ENCODE results near the gene KCNJ16.

The KCNJ16 gene

GRCh38 chr17:70086516-70086915, 11.5 kb downstream of the KCNJ16 start:
- DNase-seq (ENCODE audit: low spot score) = no peak
- WGBS, 2 donors (ENCODE audit: extremely low coverage in 2 of 2, insufficient read length in 2 of 2, insufficient replicate concordance in 1 of 2) = no CpG with 5 or more reads among the region's 2 CpGs
- no peak overlapping the region for H3K18ac ChIP-seq (ENCODE audit: low read length)
- H2BK12ac ChIP-seq (ENCODE audit: low read length) = no peak overlapping the region
- no peak overlapping the region for H2AFZ ChIP-seq (ENCODE audit: low read length)
- H4K8ac ChIP-seq (ENCODE audit: low read depth, low read length) = no peak overlapping the region
- no peak overlapping the region for H3K4ac ChIP-seq (ENCODE audit: low read length)
- no peak overlapping the region for H2AK5ac ChIP-seq (ENCODE audit: low read depth, low read length)
- H3K9me3 ChIP-seq (replicated peaks in 1 of 2; ENCODE audit: control insufficient read depth in 2 of 2, insufficient read depth in 1 of 2, low read depth in 1 of 2, low read length in 2 of 2) = peaks cover 0 to 6% of the 10 kb centered on the region in 2 donors
- H2BK120ac ChIP-seq (ENCODE audit: low read depth, low read length) = no peak overlapping the region
- H3K79me1 ChIP-seq (ENCODE audit: low read depth, low read length) = no peaks in the 10 kb centered on the region
- no peak overlapping the region for H4K91ac ChIP-seq (ENCODE audit: low read depth, low read length, poor library complexity)
- no peak overlapping the region for H3K9ac ChIP-seq (ENCODE audit: low read depth, low read length, poor library complexity)
- H3K4me2 ChIP-seq (ENCODE audit: insufficient read depth, low read length, poor library complexity, severe bottlenecking) = no peak overlapping the region
- no peaks in the 10 kb centered on the region for H3K36me3 ChIP-seq (replicated peaks in 1 of 2; ENCODE audit: control insufficient read depth in 2 of 2, insufficient read depth in 2 of 2, low read length in 2 of 2)
- no peak overlapping the region for H3K27ac ChIP-seq (replicated peaks; ENCODE audit: low read length)
- H3K27me3 ChIP-seq (ENCODE audit: control insufficient read depth in 3 of 3, insufficient read depth in 3 of 3, low read depth in 1 of 3, low read length in 3 of 3) = no peaks in the 10 kb centered on the region
- H2BK15ac ChIP-seq (ENCODE audit: low read length) = no peak overlapping the region
- H3K4me1 ChIP-seq (ENCODE audit: control insufficient read depth in 2 of 2, insufficient read depth in 1 of 2, low read depth in 1 of 2, low read length in 2 of 2) = no peaks in the 10 kb centered on the region
- H3K23ac ChIP-seq (ENCODE audit: low read depth, low read length, poor library complexity) = no peak overlapping the region
- H3K14ac ChIP-seq (ENCODE audit: low read length) = no peak overlapping the region
- H2BK5ac ChIP-seq (ENCODE audit: low read length) = no peak overlapping the region
- H3K4me3 ChIP-seq (ENCODE audit: low read length in 2 of 2) = no peak overlapping the region

DNA sequence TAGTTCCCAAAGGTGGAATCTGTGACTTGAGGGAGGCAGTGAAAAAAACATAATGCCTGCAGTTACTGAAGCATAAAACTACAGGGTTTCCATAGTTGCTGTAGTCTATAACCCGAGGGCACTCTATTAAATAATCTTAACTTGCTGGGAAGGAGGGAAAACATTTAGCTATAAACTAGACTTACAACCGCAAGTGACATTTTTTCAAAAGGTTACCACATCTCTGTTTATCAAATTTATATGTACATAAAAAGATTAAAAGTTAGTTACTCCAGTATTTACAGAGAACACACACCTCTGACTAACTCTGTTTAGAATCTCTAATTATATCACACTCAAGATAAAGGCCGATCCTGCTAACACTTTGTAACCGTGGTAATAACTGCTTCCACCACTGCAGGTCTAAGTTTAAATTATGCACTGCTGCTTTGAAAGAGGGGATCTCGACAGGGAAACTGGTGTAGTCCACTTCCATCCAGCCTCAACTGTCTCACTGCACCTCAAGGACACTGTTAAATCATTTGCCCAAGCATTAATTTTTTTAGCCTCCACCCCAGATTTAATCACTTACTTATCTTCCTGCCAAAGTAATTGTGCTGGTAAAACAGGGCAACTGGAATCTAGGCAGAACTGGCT, 14.6 kb downstream of the KCNJ16 start:
- H3K36me3 ChIP-seq (replicated peaks in 1 of 2; ENCODE audit: control insufficient read depth in 2 of 2, insufficient read depth in 2 of 2, low read length in 2 of 2) = no peaks in the 10 kb centered on the region
- no CpG with 5 or more reads among the region's 5 CpGs for WGBS, 2 donors (ENCODE audit: extremely low coverage in 2 of 2, insufficient read length in 2 of 2, insufficient replicate concordance in 1 of 2)
- no peak overlapping the region for H2BK5ac ChIP-seq (ENCODE audit: low read length)
- H3K14ac ChIP-seq (ENCODE audit: low read length) = no peak overlapping the region
- no peak overlapping the region for H4K8ac ChIP-seq (ENCODE audit: low read depth, low read length)
- DNase-seq (ENCODE audit: low spot score) = no peak
- no peak overlapping the region for H2BK15ac ChIP-seq (ENCODE audit: low read length)
- H3K4ac ChIP-seq (ENCODE audit: low read length) = no peak overlapping the region
- no peaks in the 10 kb centered on the region for H3K27me3 ChIP-seq (ENCODE audit: control insufficient read depth in 3 of 3, insufficient read depth in 3 of 3, low read depth in 1 of 3, low read length in 3 of 3)
- H3K23ac ChIP-seq (ENCODE audit: low read depth, low read length, poor library complexity) = no peak overlapping the region
- no peak overlapping the region for H3K4me2 ChIP-seq (ENCODE audit: insufficient read depth, low read length, poor library complexity, severe bottlenecking)
- H2AFZ ChIP-seq (ENCODE audit: low read length) = peak overlapping the region; percentile 67
- no peak overlapping the region for H3K27ac ChIP-seq (replicated peaks; ENCODE audit: low read length)
- no peak overlapping the region for H2BK120ac ChIP-seq (ENCODE audit: low read depth, low read length)
- no peak overlapping the region for H2BK12ac ChIP-seq (ENCODE audit: low read length)
- H3K4me3 ChIP-seq (ENCODE audit: low read length in 2 of 2) = no peak overlapping the region
- no peak overlapping the region for H2AK5ac ChIP-seq (ENCODE audit: low read depth, low read length)
- H3K9me3 ChIP-seq (replicated peaks in 1 of 2; ENCODE audit: control insufficient read depth in 2 of 2, insufficient read depth in 1 of 2, low read depth in 1 of 2, low read length in 2 of 2) = peaks cover 0 to 6% of the 10 kb centered on the region in 2 donors
- no peak overlapping the region for H3K9ac ChIP-seq (ENCODE audit: low read depth, low read length, poor library complexity)
- H3K18ac ChIP-seq (ENCODE audit: low read length) = no peak overlapping the region
- H4K91ac ChIP-seq (ENCODE audit: low read depth, low read length, poor library complexity) = no peak overlapping the region
- H3K79me1 ChIP-seq (ENCODE audit: low read depth, low read length) = no peaks in the 10 kb centered on the region
- H3K4me1 ChIP-seq (ENCODE audit: control insufficient read depth in 2 of 2, insufficient read depth in 1 of 2, low read depth in 1 of 2, low read length in 2 of 2) = no peaks in the 10 kb centered on the region

- no peak overlapping the region for H3K4me3 ChIP-seq (ENCODE audit: low read length in 2 of 2)
- H3K27me3 ChIP-seq (ENCODE audit: control insufficient read depth in 3 of 3, insufficient read depth in 3 of 3, low read depth in 1 of 3, low read length in 3 of 3) = no peaks in the 10 kb centered on the region
- H4K8ac ChIP-seq (ENCODE audit: low read depth, low read length) = no peak overlapping the region
- H3K4ac ChIP-seq (ENCODE audit: low read length) = no peak overlapping the region
- no peak overlapping the region for H2BK120ac ChIP-seq (ENCODE audit: low read depth, low read length)
- no peak overlapping the region for H2BK15ac ChIP-seq (ENCODE audit: low read length)
- no peak overlapping the region for H2AFZ ChIP-seq (ENCODE audit: low read length)
- no peak overlapping the region for H4K91ac ChIP-seq (ENCODE audit: low read depth, low read length, poor library complexity)
- DNase-seq (ENCODE audit: low spot score) = no peak
- no peak overlapping the region for H3K4me2 ChIP-seq (ENCODE audit: insufficient read depth, low read length, poor library complexity, severe bottlenecking)
- no CpG with 5 or more reads among the region's 2 CpGs for WGBS, 2 donors (ENCODE audit: extremely low coverage in 2 of 2, insufficient read length in 2 of 2, insufficient replicate concordance in 1 of 2)
- H3K79me1 ChIP-seq (ENCODE audit: low read depth, low read length) = no peaks in the 10 kb centered on the region
- no peak overlapping the region for H2BK5ac ChIP-seq (ENCODE audit: low read length)
- H3K27ac ChIP-seq (replicated peaks; ENCODE audit: low read length) = no peak overlapping the region
- H2BK12ac ChIP-seq (ENCODE audit: low read length) = no peak overlapping the region
- H2AK5ac ChIP-seq (ENCODE audit: low read depth, low read length) = no peak overlapping the region
- no peak overlapping the region for H3K18ac ChIP-seq (ENCODE audit: low read length)
- no peaks in the 10 kb centered on the region for H3K4me1 ChIP-seq (ENCODE audit: control insufficient read depth in 2 of 2, insufficient read depth in 1 of 2, low read depth in 1 of 2, low read length in 2 of 2)
- H3K36me3 ChIP-seq (replicated peaks in 1 of 2; ENCODE audit: control insufficient read depth in 2 of 2, insufficient read depth in 2 of 2, low read length in 2 of 2) = no peaks in the 10 kb centered on the region
- no peak overlapping the region for H3K14ac ChIP-seq (ENCODE audit: low read length)
- peaks cover 0 to 6% of the 10 kb centered on the region in 2 donors for H3K9me3 ChIP-seq (replicated peaks in 1 of 2; ENCODE audit: control insufficient read depth in 2 of 2, insufficient read depth in 1 of 2, low read depth in 1 of 2, low read length in 2 of 2)
- no peak overlapping the region for H3K9ac ChIP-seq (ENCODE audit: low read depth, low read length, poor library complexity)
- no peak overlapping the region for H3K23ac ChIP-seq (ENCODE audit: low read depth, low read length, poor library complexity)
These were observed 16.1 kb downstream of the KCNJ16 start for GRCh38 chr17:70091005-70091568.

- no peak overlapping the region for H2BK15ac ChIP-seq (ENCODE audit: low read length)
- no peak overlapping the region for H3K23ac ChIP-seq (ENCODE audit: low read depth, low read length, poor library complexity)
- no peak overlapping the region for H3K4me2 ChIP-seq (ENCODE audit: insufficient read depth, low read length, poor library complexity, severe bottlenecking)
- no peak overlapping the region for H3K14ac ChIP-seq (ENCODE audit: low read length)
- H2BK5ac ChIP-seq (ENCODE audit: low read length) = no peak overlapping the region
- no peak overlapping the region for H2AK5ac ChIP-seq (ENCODE audit: low read depth, low read length)
- H3K9ac ChIP-seq (ENCODE audit: low read depth, low read length, poor library complexity) = no peak overlapping the region
- H3K4ac ChIP-seq (ENCODE audit: low read length) = no peak overlapping the region
- H3K36me3 ChIP-seq (replicated peaks in 1 of 2; ENCODE audit: control insufficient read depth in 2 of 2, insufficient read depth in 2 of 2, low read length in 2 of 2) = no peaks in the 10 kb centered on the region
- no peak overlapping the region for H4K8ac ChIP-seq (ENCODE audit: low read depth, low read length)
- H2AFZ ChIP-seq (ENCODE audit: low read length) = no peak overlapping the region
- WGBS, 2 donors (ENCODE audit: extremely low coverage in 2 of 2, insufficient read length in 2 of 2, insufficient replicate concordance in 1 of 2) = no CpG with 5 or more reads among the region's 1 CpG
- no peak overlapping the region for H3K18ac ChIP-seq (ENCODE audit: low read length)
- H2BK120ac ChIP-seq (ENCODE audit: low read depth, low read length) = no peak overlapping the region
- no peak overlapping the region for H3K27ac ChIP-seq (replicated peaks; ENCODE audit: low read length)
- H3K4me3 ChIP-seq (ENCODE audit: low read length in 2 of 2) = no peak overlapping the region
- no peaks in the 10 kb centered on the region for H3K4me1 ChIP-seq (ENCODE audit: control insufficient read depth in 2 of 2, insufficient read depth in 1 of 2, low read depth in 1 of 2, low read length in 2 of 2)
- no peak for DNase-seq (ENCODE audit: low spot score)
- H3K9me3 ChIP-seq (replicated peaks in 1 of 2; ENCODE audit: control insufficient read depth in 2 of 2, insufficient read depth in 1 of 2, low read depth in 1 of 2, low read length in 2 of 2) = peaks cover 0 to 6% of the 10 kb centered on the region in 2 donors
- no peak overlapping the region for H4K91ac ChIP-seq (ENCODE audit: low read depth, low read length, poor library complexity)
- H3K79me1 ChIP-seq (ENCODE audit: low read depth, low read length) = no peaks in the 10 kb centered on the region
- H3K27me3 ChIP-seq (ENCODE audit: control insufficient read depth in 3 of 3, insufficient read depth in 3 of 3, low read depth in 1 of 3, low read length in 3 of 3) = no peaks in the 10 kb centered on the region
- H2BK12ac ChIP-seq (ENCODE audit: low read length) = no peak overlapping the region
These were observed 16.7 kb downstream of the KCNJ16 start for GRCh38 chr17:70091696-70092095.
